NCI-H82 treated with DMSO at 0.1 percent for 48 hours (cell line): Measurements from ENCODE around the gene GYS1.

Experiments used
- DNase-seq: peaks from one replicate; lab custom pipeline; 2025; ENCODE audit not compliant: unreplicated experiment; lab: John Stamatoyannopoulos, UW

Gene GYS1

GRCh38 chr19:48990400-48990799 is 2.7 kb downstream of the GYS1 start:
- no peak for DNase-seq

DNA sequence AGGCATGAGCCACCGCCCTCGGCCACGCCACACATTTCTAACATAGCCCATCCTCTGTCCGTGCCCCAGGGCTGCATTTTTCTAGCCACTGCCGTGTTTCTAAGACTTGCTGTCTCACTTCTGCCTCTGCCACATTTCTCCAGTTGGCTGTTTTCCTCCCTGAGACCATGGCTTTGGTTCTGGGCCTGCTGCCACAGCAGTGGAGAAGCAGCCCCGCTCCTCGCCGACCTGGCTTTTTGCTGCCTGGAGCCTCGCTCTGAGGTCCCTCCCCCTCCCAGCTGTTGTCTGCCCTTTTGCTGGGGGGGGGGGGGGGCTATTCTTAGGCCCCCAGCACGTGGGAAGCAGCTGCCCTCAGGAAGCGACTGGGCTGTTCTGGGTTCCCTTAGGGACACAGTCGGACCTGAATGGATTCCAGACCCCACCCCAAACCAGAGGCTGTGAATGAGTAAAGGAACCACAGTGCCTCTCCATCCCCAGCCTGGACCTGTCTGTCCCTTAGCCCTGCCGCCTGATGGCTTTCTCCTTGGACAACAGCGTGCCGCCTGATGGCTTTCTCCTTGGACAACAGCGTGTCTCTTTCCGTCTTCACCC is 3.3 kb downstream of the GYS1 start:
- DNase-seq = no peak

GRCh38 chr19:48988860-48989259 is 4.2 kb downstream of the GYS1 start:
- no peak for DNase-seq

DNA sequence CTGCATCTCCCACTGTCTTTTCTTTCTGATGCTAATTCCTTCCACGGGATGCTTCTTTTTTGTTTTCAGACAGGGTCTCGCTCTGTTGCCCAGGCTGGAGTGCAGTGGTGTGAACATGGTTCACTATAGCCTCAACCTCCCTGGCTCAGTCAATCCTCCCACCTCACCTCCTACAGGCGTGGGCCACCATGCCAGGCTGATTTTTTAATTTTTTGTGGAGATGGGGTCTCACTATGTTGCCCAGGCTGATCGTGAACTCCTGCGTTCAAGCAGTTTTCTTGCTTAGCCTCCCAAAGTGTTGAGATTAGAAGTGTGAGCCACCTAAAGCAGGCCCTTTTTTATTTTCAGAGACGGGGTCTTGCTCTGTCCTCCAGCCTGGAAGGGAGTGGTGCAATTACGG is 4.8 kb downstream of the GYS1 start:
- no peak for DNase-seq

DNA sequence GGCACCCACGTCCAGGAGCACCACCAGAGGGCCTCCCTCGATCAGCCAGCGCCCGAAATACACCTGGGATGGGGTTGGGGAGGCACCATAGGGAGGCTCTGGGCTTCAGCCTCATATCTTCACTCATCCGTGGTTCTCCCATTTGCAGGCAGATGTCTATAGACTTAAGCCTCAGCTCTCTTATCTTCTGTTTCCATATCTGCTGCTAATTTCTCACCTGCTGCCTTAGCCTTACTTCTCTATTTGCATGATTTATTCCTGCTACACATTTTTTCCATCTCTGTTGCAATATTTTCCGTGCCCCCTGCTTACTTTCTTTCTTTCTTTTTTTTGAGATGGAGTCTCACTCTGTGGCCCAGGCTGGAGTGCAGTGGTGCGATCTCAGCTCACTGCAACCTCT is 5.8 kb downstream of the GYS1 start:
- DNase-seq = no peak

GRCh38 chr19:48986211-48986610 is 6.9 kb downstream of the GYS1 start:
- no peak for DNase-seq

DNA sequence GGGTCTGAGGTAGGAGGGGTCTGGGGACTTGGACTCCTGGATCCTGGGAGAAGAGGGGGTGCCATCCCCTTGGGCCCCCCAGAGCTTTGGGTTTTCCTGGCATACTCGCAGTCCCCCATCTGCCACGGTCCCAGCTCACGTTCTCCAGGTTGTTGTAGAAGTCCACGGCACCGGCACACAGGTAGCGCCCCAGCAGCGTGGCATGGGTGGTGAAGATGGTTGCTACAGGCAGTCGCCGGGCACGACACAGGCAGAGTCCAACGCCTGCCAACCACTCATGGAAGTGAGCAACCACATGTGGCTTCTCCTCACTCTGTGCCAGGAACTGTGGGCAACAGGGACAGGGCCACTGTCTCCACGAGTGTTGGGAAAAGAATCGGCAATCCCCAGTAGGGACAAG is 7.4 kb downstream of the GYS1 start:
- DNase-seq = no peak

- DNase-seq = no peak
These were observed 10.8 kb downstream of the GYS1 start for GRCh38 chr19:48982280-48982679.

- no peak for DNase-seq
These were observed 16.0 kb downstream of the GYS1 start for GRCh38 chr19:48977061-48977460.

GRCh38 chr19:48975947-48976847 is 16.9 kb downstream of the GYS1 start:
- DNase-seq = no peak

- DNase-seq = peak; percentile 62
These were observed 22.1 kb downstream of the GYS1 start for GRCh38 chr19:48970923-48971395.

GRCh38 chr19:48970139-48970766 is 22.9 kb downstream of the GYS1 start:
- DNase-seq = no peak

DNA sequence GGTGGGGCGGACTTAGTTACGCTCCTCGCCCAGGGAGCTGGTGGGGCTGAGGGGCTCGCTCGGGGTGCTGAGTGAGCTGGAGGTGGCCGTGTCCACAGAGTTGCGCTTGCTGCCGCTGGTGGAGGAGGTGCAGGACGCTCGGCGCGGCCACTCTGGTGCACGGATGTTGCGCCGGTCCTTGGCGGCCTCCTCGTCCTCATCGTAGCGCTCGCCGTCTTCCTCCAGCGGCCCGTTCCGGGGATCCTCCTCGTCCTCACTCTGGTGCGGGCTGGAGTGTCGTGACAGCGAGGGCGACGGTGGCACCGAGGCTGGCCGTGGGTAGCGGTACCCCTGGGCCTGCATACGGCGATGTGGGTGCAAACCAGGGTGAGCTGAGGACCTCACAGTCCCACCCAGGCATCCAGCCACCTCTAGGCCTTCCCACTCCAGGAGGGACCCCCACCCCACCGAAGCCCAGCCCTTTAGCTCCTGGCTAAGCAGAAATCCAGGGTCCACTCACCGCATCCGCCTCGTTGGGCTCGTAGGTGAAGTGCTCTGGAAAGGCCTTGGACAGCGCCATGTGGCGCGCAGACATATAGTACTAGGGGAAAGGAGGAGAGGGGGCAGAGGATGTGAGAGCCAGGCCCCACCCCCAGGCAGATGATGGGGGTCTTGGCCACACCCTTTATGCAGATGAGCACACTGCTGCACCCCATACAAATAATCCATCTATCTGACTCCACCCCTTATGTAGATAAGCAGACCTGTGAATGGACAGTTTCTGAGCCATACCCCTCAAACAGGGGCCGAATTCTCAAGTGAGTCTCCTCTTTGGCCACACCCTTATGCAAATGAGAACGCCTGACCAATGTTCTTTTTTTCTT is 23.6 kb downstream of the GYS1 start:
- peak; percentile 51 for DNase-seq

DNA sequence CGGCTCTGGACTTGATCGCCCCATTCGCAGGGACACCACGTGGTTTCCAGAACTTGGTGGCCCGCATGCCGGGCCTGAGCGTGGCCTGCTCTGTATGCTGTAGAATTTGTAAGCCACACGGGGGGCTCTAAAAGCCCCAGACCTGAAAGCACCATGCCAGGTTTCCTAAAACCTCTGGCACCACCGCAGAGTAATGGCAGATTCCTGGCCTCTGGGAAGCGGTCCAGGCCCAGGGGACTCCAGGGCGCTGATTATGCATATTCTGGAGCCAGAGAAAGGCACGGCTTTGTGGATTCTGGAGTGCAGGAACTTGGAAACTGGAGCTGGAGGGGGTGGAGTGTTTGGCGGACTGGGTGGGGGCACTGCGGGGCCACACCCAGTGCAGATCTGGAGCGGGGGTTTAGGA is 24.3 kb downstream of the GYS1 start:
- no peak for DNase-seq

DNA sequence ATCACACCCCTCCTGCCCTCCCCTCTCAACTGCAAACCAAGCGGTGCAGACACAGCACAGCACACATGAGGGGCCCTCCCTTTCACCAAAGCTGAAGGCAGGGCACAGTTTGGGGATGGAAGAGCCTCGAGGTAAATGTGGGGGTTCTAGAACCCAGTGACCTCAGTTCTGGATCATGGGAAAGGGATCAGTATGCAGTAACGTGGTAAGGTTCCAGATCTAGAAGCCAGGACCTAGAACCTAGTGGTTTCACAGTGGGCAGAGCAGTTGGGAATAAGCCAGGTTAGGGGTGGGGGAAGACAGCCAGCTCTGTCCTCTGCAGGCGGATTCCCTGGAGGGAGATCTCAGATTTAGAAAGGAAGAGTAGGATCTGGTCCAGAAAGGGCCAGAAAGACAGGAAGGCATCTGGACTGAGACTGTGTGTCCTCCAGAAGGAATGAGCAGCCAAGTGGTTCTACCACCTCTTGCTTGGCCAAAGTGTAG is 24.9 kb downstream of the GYS1 start:
- no peak for DNase-seq

DNA sequence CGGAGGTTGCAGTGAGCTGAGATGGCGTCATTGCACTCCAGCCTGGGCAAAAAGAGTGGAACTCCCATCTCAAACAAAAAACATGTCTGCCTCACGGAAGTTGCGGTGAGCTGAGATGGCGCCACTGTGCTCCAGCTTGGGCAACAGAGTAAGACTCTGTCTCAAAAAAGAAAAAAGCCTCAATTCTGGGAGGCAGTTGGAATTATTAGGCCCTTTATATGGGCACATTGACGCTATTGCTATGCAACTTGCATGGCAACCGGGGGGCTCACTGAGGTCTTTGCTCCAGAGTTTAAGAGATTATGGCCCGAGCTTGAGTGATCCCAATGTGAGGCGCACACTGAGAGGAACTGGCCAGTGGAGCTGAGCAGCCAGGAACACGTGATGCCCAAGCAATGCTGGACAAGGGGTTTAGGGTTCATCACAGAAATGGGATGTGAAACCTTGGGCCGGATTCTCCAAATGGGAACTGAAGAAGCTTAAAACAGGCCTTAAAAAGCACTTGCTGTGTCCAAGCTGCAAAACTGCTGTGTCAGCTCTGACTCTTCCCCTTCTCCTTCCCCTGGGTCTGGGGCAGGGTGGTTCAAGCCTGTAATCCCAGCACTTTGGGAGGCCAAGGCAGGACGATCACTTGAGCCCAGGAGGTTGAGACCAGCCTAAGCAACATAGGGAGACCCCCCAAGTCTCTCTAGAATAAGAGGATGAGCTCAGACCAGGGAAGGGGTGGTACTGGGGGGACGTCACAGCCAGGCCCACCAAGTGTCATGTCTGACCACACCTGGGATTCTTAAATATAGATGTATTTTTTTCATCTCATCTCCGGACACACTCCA is 25.5 kb downstream of the GYS1 start:
- no peak for DNase-seq

DNA sequence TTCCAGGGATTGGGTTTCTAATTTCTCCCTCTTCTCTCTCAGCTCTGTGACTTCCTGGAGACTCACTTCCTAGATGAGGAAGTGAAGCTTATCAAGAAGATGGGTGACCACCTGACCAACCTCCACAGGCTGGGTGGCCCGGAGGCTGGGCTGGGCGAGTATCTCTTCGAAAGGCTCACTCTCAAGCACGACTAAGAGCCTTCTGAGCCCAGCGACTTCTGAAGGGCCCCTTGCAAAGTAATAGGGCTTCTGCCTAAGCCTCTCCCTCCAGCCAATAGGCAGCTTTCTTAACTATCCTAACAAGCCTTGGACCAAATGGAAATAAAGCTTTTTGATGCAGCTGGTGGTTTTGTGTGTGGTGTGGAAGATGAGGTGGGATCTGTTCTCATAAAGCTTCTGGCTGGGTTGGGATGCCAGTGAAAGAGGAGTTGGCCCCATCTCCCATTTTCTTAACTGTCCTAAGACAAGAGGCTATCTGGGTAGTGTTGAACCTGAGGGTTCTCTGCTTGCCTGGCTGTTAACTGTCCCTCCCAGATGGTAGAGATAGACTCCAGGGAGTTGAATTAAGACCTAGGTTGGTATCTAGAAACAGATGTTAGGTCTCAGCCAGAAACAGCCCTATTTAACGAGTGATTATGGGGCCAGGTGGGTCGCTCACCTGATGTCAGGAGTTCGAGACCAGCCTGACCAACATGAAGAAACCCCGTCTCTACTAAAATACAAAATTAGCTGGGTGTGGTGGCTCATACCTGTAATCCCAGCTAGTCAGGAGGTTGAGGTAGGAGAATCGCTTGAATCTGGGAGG is 26.4 kb downstream of the GYS1 start:
- no peak for DNase-seq

DNA sequence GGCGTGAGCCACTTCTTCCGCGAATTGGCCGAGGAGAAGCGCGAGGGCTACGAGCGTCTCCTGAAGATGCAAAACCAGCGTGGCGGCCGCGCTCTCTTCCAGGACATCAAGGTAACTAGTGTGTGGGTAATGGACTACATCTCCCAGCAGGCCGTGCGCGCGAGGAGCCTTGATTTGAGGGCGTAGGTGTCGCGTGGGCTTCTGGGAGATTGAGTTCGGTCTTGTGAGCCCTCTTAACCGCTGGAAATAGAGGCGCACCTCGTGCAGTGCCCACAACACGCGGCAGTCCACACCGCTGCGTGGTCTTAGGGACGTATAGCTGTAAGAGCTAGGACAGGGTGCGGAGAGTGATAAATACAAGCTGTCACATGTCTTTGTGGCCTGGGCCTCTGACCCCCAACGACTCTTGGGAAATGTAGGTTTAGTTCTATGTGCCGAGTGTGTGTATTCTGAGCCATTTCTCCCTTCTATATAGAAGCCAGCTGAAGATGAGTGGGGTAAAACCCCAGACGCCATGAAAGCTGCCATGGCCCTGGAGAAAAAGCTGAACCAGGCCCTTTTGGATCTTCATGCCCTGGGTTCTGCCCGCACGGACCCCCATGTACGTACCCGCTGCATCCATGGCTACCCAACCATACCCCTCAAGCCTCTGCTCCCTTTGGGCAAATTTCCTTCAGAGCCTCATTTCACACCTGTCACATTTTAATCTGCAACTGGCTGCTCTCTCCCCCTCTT is 27.1 kb downstream of the GYS1 start:
- peak; percentile 71 for DNase-seq
